Breast epithelium (tissue), 4 donors: ENCODE measurements around the gene PCBP3. TPM values are rescaled to one million over a fixed set of nuclear protein-coding genes. Genes with fewer than 3 reads are reported as not detected.

Experiments
- DNase-seq, 2 donors: peaks; one replicate each; pipeline ENCODE4 v3.0.0-alpha.2; 2019; ENCODE audit warnings: low spot score in 2 of 2
- H3K27ac ChIP-seq, 2 donors: fragments of 200-600 bp; sonication (generic) in 1 of 2; one replicate each; pipeline ENCODE4 v1.5.1; 2016 to 2019; ENCODE audit warnings: mild to moderate bottlenecking in 1 of 2
- H3K27me3 ChIP-seq, 2 donors: fragments of 200-600 bp; sonication (generic) in 1 of 2; one replicate each; pipeline versions ENCODE4 v1.5.1 to v1.6.0; 2017 to 2019; ENCODE audit warnings: control low read depth in 1 of 2, mild to moderate bottlenecking in 1 of 2
- H3K36me3 ChIP-seq: fragments of 200-600 bp; one replicate; pipeline ENCODE4 v1.5.1; 2019
- H3K4me1 ChIP-seq, 2 donors: fragments of 200-600 bp; sonication (generic); one replicate each; pipeline ENCODE4 v1.5.1; 2016 to 2019; ENCODE audit warnings: control low read depth in 1 of 2
- H3K4me3 ChIP-seq, 3 donors: fragments of 200-600 bp; sonication (generic); 1 replicate in 2 of 3; 2 replicates in 1 of 3; pipeline ENCODE4 v1.5.1; 2016 to 2019; ENCODE audit warnings: mild to moderate bottlenecking in 3 of 3, moderate library complexity in 2 of 3
- H3K9me3 ChIP-seq, 2 donors: fragments of 200-600 bp; sonication (generic) in 1 of 2; one replicate each; pipeline ENCODE4 v1.5.1; 2016 to 2019; ENCODE audit warnings: control low read depth in 1 of 2
- CTCF ChIP-seq, 3 donors: fragments of 450-650 bp; IDR thresholded peaks; one replicate each; pipeline ENCODE4 v1.5.1; 2016 to 2017; ENCODE audit warnings: antibody characterized with exemption in 3 of 3, mild to moderate bottlenecking in 3 of 3, moderate library complexity in 3 of 3
- POLR2A ChIP-seq: fragments of 450-650 bp; IDR thresholded peaks from one replicate; pipeline ENCODE4 v1.6.1; 2016; ENCODE audit warnings: antibody characterized with exemption, mild to moderate bottlenecking, moderate library complexity
- POLR2AphosphoS5 ChIP-seq, 3 donors: sonication (generic); formaldehyde crosslinking; IDR thresholded peaks; one replicate each; pipeline ENCODE4 v1.6.1; 2017; ENCODE audit warnings: antibody characterized with exemption in 3 of 3
- intact Hi-C: fragments of 100-400 bp; cut with DNase I; formaldehyde crosslinking; loops from one replicate; pipeline ENCODE4 v1.15.1; 2023; ENCODE audit warnings: low total_unique reads
- total RNA-seq, 3 donors: library from RNA; depleted of rRNA; stranded (reverse); fragments of >200 nt; gene quantifications; one replicate each; pipeline ENCODE4 v1.1.0, GENCODE V29; 2016

Gene PCBP3
- total RNA-seq, 3 donors from 2014 or later, result 3.4 to 13.8 (median 4.6) TPM

- no peak for TF ChIP-seq POLR2A
- no peak for TF ChIP-seq POLR2AphosphoS5 (IDR thresholded peaks at IDR 0.05)
- no peak for TF ChIP-seq CTCF (IDR thresholded peaks at IDR 0.05)
- H3K27me3 ChIP-seq, result no peaks in the 10 kb centered on the region
- no peaks in the 10 kb centered on the region for H3K4me1 ChIP-seq
- no peak overlapping the region for H3K27ac ChIP-seq
- H3K36me3 ChIP-seq, result no peaks in the 10 kb centered on the region
- intact Hi-C loops, result no loop called here
- no peaks in the 10 kb centered on the region for H3K9me3 ChIP-seq
- H3K4me3 ChIP-seq, result no peak overlapping the region
- DNase-seq, result no peak
Observed at GRCh38 chr21:45906196-45906805, 262.8 kb downstream of the PCBP3 start.

GRCh38 chr21:45906859-45907258, 263.3 kb downstream of the PCBP3 start:
- Histone ChIP-seq H3K27ac (no peak overlapping the region), H3K36me3 (no peaks in the 10 kb centered on the region), H3K9me3 (no peaks in the 10 kb centered on the region), H3K27me3 (no peaks in the 10 kb centered on the region), H3K4me1 (no peaks in the 10 kb centered on the region), H3K4me3 (no peak overlapping the region)
- no peak for DNase-seq
- TF ChIP-seq POLR2AphosphoS5 (IDR thresholded peaks at IDR 0.05), result no peak
- TF ChIP-seq POLR2A, result no peak
- TF ChIP-seq CTCF (IDR thresholded peaks at IDR 0.05), result no peak
- intact Hi-C loops, result no loop called here

- TF ChIP-seq CTCF (IDR thresholded peaks at IDR 0.05) (no peak), POLR2A (no peak), POLR2AphosphoS5 (IDR thresholded peaks at IDR 0.05) (no peak)
- Histone ChIP-seq H3K4me1 (no peaks in the 10 kb centered on the region), H3K4me3 (no peak overlapping the region), H3K9me3 (no peaks in the 10 kb centered on the region), H3K36me3 (no peaks in the 10 kb centered on the region), H3K27ac (no peak overlapping the region), H3K27me3 (no peaks in the 10 kb centered on the region)
- intact Hi-C loops, result no loop called here
- DNase-seq, result no peak
Observed at GRCh38 chr21:45908536-45909237, 265.2 kb downstream of the PCBP3 start.

DNA sequence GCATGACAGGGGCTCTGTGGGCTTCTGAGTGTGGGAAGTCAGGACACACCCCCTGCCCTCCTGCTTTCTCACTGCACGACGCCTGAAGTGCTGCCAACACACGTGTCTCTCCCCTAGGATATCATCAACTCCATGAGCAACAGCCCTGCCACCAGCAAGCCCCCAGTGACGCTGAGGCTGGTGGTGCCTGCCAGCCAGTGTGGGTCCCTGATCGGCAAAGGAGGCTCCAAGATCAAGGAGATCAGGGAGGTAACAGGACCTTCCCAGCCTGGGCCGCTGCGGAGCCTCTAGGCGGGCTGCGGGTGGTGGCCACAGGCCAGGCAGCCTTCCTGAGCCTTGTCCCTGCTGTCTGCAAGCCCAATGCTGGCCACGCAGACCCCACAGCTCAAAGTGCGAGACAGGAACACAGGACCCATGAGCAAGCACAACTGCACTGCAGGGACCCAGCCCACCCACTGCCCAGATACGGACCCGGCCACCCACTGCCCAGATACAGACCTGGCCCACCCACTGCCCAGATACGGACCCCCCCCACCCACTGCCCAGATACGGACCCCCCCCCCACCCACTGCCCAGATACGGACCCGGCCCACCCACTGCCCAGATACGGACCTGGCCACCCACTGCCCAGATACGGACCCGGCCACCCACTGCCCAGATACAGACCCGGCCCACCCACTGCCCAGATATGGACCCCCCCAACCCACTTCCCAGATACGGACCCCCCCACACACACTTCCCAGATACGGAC, 265.9 kb downstream of the PCBP3 start:
- TF ChIP-seq POLR2AphosphoS5 (IDR thresholded peaks at IDR 0.05) (no peak), CTCF (IDR thresholded peaks at IDR 0.05) (no peak), POLR2A (no peak)
- H3K27me3 ChIP-seq, result no peaks in the 10 kb centered on the region
- intact Hi-C loops, result no loop called here
- H3K9me3 ChIP-seq, result no peaks in the 10 kb centered on the region
- no peaks in the 10 kb centered on the region for H3K4me1 ChIP-seq
- no peaks in the 10 kb centered on the region for H3K36me3 ChIP-seq
- H3K4me3 ChIP-seq, result no peak overlapping the region
- DNase-seq, result no peak
- H3K27ac ChIP-seq, result no peak overlapping the region

- Histone ChIP-seq H3K4me1 (peaks cover 0 to 2% of the 10 kb centered on the region in 2 donors), H3K36me3 (no peaks in the 10 kb centered on the region), H3K9me3 (no peaks in the 10 kb centered on the region), H3K27ac (peak overlapping the region in 1 of 2 donors; percentile 32), H3K4me3 (no peak overlapping the region), H3K27me3 (no peaks in the 10 kb centered on the region)
- no peak for DNase-seq
- no peak for TF ChIP-seq CTCF (IDR thresholded peaks at IDR 0.05)
- no peak for TF ChIP-seq POLR2AphosphoS5 (IDR thresholded peaks at IDR 0.05)
- no peak for TF ChIP-seq POLR2A
- intact Hi-C loops, result no loop called here
Observed at GRCh38 chr21:45910155-45910547, 266.6 kb downstream of the PCBP3 start.
